ENCODE data around the gene DLGAP1.

The DLGAP1 gene

GRCh38 chr18:3753106-3753505 lies 702.0 kb downstream of the DLGAP1 start:
- DNase-seq = no peak

GRCh38 chr18:3748086-3748485 lies 707.0 kb downstream of the DLGAP1 start:
- DNase-seq = peak; percentile 76

- peak; percentile 99 for DNase-seq
Observed at GRCh38 chr18:3747176-3747973, 707.7 kb downstream of the DLGAP1 start.

- DNase-seq = no peak
Observed at GRCh38 chr18:3742541-3742940, 712.6 kb downstream of the DLGAP1 start.

- DNase-seq = no peak
Observed at GRCh38 chr18:3741333-3741732, 713.8 kb downstream of the DLGAP1 start.

GRCh38 chr18:3728704-3729437 lies 726.2 kb downstream of the DLGAP1 start:
- no peak for DNase-seq

- DNase-seq = no peak
Observed at GRCh38 chr18:3727274-3727673, 727.8 kb downstream of the DLGAP1 start.

GRCh38 chr18:3726238-3726951 lies 728.7 kb downstream of the DLGAP1 start:
- DNase-seq = peak; percentile 23

GRCh38 chr18:3725115-3725514 lies 730.0 kb downstream of the DLGAP1 start:
- peak; percentile 18 for DNase-seq

GRCh38 chr18:3723554-3723953 lies 731.6 kb downstream of the DLGAP1 start:
- no peak for DNase-seq

- DNase-seq = no peak
Observed at GRCh38 chr18:3722649-3723433, 732.3 kb downstream of the DLGAP1 start.

GRCh38 chr18:3721771-3722648 lies 733.1 kb downstream of the DLGAP1 start:
- peak; percentile 88 for DNase-seq

- DNase-seq = peak; percentile 14
Observed at GRCh38 chr18:3720818-3721545, 734.1 kb downstream of the DLGAP1 start.

- DNase-seq = no peak
Observed at GRCh38 chr18:3720159-3720558, 734.9 kb downstream of the DLGAP1 start.

GRCh38 chr18:3717376-3718025 lies 737.6 kb downstream of the DLGAP1 start:
- peak; percentile 24 for DNase-seq

- DNase-seq = no peak
Observed at GRCh38 chr18:3716116-3716660, 738.9 kb downstream of the DLGAP1 start.

GRCh38 chr18:3715231-3716080 lies 739.7 kb downstream of the DLGAP1 start:
- DNase-seq = no peak

GRCh38 chr18:3713708-3714107 lies 741.4 kb downstream of the DLGAP1 start:
- no peak for DNase-seq

GRCh38 chr18:3713166-3713565 lies 741.9 kb downstream of the DLGAP1 start:
- peak; percentile 79 for DNase-seq
